ENCODE results near the gene SNRPA. TPM values are rescaled to one million over a fixed set of nuclear protein-coding genes. Genes with fewer than 3 reads are reported as not detected.

Gene SNRPA
- total and polyA plus RNA-seq, 2 of the 13 experiments (the other 11 are each of a cell fraction or from before 2014, with no cell fraction given): 59.6 to 162 TPM

- no peak for TF ChIP-seq SALL2 (CRISPR knock-in tag; IDR thresholded peaks at IDR 0.05)
- peak; percentile 2; the same call in 1 of the 2 replicates for TF ChIP-seq ZNF335 (CRISPR knock-in tag; IDR thresholded peaks at IDR 0.05)
- TF ChIP-seq DBP (CRISPR knock-in tag; IDR thresholded peaks at IDR 0.05; ENCODE audit: not compliant biosample characterization): no peak
- TF ChIP-seq ZNF251 (CRISPR knock-in tag; IDR thresholded peaks at IDR 0.05): no peak
- TF ChIP-seq PRPF4 (IDR thresholded peaks at IDR 0.05; ENCODE audit: low read depth, low read length, poor library complexity, severe bottlenecking): no peak
- TF ChIP-seq ZNF558 (CRISPR knock-in tag; IDR thresholded peaks at IDR 0.05; ENCODE audit: borderline replicate concordance): no peak
- TF ChIP-seq ZNF138 (CRISPR knock-in tag; IDR thresholded peaks at IDR 0.05; ENCODE audit: low read depth): no peak
- TF ChIP-seq ARID2 (CRISPR knock-in tag; IDR thresholded peaks at IDR 0.05; ENCODE audit: borderline replicate concordance): no peak
- TF ChIP-seq ZNF740 (CRISPR knock-in tag; IDR thresholded peaks at IDR 0.05): no peak
- TF ChIP-seq ZBTB4 (CRISPR knock-in tag; IDR thresholded peaks at IDR 0.05; ENCODE audit: borderline replicate concordance): no peak
- 0 out of 2 replicates have a peak, but pooled peaks have one; percentile 23 for TF ChIP-seq KMT2B (CRISPR knock-in tag; IDR thresholded peaks at IDR 0.05)
- TF ChIP-seq KLF15 (CRISPR knock-in tag; IDR thresholded peaks at IDR 0.05; ENCODE audit: borderline replicate concordance): no peak
- no peak for TF ChIP-seq E2F2 (CRISPR knock-in tag; IDR thresholded peaks at IDR 0.05; ENCODE audit: borderline replicate concordance)
- TF ChIP-seq RARG (CRISPR knock-in tag; IDR thresholded peaks at IDR 0.05; ENCODE audit: low read depth): no peak
- TF ChIP-seq CCAR2 (optimal IDR thresholded peaks at IDR 0.05; ENCODE audit: low read depth, low read length): no peak
- 0 out of 2 replicates have a peak, but pooled peaks have one; percentile 15 for TF ChIP-seq ZFY (CRISPR knock-in tag; IDR thresholded peaks at IDR 0.05)
- no peak for TF ChIP-seq ZNF572 (CRISPR knock-in tag; IDR thresholded peaks at IDR 0.05)
- no peak for TF ChIP-seq ZFP62 (CRISPR knock-in tag; IDR thresholded peaks at IDR 0.05)
Observed at GRCh38 chr19:40776932-40777644, 26.1 kb downstream of the SNRPA start (continued).

Measured in HepG2 (cell line).